GM18858 (cell line): ENCODE data around the gene MAD1L1.

Experiments used
- ATAC-seq: cut with Tn5 transposase; IDR thresholded peaks from one replicate; pipeline ENCODE4 v1.9.1; 2021; ENCODE audit not compliant: unreplicated experiment

MAD1L1 gene

DNA sequence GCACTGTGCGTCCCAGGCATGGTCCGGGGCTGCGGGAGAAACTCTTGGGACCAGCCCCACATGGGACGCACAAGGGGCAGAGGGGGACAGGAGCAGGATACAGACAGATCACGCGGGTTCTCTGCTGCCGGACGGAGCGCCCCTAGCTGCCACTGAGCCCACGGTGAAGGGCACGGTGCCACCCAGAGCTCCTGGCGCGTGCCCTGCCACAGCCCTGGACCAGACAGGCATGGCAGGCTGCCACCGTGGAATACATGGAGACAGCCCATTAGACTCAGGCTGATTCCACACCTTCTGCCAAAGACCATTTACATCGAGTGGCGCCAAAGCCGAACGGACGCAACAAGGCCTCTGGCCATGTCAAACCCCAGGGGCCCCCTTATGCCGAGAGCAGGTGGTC, 90.4 kb downstream of the MAD1L1 start:
- no peak for ATAC-seq

DNA sequence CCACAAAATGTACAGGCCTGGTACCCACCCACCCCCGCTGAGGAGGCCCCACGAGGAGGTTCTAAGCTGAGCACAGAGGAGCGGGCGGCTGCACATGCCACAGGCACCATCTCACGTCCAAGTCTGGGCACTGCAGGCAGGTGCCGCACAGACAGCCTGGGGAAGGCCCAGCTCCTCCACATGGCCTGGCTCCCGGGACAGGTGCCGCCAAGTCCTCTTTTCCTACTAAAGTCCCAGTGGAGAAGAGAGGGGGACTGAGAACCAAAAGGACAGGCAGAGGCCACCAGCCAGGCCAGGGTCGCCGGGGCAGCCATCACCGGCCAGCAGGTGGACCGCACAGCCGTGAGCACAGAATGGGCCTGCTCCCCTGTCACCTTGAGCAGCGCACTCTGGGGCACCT, 91.1 kb downstream of the MAD1L1 start:
- no peak for ATAC-seq

DNA sequence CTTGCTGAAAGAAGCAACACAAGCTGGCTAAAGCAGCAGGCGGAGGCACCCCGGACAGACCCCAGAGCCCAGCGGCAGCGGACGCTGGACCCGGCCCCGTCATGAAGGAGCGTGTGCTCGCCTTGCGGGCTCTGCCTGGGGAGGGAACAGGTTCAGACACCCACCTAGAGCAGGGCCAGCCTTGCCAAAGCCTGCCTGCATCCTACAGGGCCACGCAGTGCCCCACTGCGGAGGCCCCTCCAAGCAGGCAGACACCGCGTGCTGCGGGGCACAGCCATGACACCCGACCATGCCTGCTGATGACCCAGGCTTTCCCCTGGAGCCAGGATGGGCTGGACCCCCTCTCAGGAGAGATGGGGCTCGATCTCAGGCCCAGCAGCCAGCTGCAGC, 91.7 kb downstream of the MAD1L1 start:
- ATAC-seq, result no peak

DNA sequence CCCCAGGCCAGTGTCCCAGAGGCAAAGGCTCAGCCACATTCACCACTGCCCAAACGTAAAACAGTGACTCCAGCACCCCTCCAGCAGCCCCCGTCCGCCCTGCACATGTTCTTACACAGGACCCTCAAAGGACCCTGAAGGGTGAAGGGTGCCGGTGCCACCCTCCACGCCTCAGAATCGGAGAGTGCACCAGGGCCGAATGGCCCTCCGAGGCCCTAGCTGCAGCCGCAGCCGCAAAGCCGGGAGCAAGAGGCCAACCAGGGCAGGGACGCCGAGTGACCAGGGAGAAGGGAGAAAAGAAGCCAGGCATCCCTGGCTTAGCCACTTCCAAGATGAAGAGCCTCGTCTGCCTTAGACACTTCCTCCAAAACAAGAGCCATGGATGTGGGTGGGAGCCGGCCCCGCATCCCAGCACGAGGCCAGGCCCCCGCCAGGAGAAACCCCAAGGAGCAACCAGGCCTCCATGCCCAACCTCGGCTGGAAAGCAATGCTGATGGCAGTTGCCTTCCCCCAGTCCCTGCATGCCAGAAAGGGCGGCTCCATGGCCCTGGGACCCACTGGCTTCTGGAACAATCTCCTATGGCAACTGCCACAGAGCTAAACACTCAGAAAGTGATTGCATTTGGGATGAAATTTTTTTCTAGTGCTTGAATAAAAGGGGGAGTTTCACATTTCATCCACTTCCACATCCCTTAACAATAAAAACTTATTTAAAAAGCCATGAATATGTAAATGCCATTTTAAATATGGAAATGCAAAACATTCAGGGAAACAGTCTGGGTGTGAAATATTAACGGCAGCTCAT, 92.3 kb downstream of the MAD1L1 start:
- no peak for ATAC-seq

DNA sequence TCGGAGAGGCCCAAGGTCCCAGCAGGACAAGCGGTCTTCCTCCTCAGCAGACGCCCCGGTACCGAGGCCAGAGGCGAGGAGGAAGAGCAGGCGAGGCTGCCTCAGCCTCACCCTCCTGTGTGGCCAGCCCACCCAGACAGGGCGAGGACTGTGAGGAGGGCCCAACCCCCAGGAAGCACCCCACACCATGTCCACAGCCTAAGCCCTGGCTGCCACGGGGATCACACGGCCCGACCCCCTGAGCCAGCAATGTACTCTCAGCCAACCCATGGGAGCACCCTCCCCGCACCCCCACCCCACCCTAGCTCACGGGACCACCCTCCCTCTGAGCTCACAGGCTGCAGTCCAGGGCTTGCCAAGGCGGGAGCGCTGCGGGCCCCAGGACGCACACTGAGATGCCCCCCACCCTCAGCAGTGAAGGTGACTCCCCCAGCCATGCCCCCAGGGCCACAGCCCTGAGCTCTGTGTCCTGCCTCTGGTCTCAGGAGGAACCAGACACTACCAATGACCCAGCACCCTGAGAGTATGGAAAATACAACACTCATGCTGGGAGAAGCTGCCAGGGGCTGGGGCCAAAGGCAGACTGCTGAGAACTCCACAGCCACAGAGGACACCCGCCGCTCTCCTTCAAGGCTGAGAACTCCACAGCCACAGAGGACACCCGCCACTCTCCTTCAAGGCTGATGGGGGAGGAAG, 93.6 kb downstream of the MAD1L1 start:
- no peak for ATAC-seq

DNA sequence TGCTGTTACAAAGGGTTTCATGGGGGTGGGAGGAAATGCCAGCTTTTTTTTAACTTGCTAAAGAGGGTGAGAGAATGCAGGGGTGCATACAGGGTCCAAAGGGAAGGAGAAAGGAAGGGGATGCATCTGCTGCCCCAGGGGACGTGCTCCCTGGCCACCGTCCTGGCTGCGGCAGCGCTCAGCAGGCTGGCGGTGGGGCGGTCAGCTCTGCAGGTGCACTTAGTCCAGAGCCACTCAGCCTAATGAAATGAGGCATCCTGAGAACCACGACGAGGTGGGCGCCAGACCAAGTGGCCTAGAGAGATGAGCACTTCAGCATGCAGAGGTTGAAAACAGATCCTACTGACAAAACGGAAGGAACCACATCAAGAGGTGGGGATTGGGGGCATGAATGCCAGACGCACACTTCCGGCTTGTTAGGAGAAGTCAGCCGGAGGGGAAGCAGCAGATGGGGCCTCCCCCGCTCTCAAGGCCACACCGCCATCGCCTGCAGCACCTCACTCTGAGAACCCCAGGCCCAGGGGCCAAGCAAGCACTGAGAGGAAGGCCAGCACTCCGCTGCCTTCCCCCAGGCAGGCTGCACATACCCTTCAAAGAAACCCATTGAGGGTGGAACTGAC, 94.5 kb downstream of the MAD1L1 start:
- ATAC-seq, result no peak

DNA sequence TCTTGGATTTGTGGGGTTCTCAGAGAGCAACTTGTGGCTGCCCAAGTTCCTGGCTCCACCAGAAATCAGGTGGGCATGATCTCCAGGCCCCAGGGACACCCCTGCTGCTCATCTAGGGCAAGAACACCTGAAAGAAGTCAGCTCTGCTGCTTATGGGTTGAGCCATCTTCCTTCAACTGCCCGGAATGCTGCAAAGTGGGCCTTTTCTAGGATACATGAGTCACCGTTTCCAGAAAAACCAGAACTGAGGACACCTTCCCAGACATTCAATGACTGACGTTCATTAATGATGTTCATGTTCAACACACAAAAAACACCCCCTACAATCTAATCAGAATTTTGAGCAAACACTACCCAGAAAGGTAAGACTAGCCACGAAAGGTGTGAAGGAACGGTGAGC, 98.0 kb downstream of the MAD1L1 start:
- ATAC-seq, result no peak

DNA sequence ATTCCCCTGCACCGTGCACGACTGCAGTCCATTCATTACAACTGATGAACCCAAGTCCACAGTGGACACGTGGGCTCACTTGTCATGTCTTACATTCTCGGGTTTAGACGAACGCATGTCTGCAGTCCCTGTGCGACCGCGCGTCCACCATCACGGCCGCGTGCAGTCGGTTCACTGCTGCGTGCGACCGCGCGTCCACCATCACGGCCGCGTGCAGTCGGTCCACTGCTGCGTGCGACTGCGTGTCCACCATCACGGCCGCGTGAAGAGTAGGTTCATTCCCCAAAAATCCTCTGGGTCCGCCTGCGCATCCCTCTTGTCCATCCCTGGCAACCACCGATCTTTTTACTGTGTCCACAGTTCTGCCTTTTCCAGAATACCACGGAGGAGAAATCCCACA, 100.5 kb downstream of the MAD1L1 start:
- no peak for ATAC-seq

DNA sequence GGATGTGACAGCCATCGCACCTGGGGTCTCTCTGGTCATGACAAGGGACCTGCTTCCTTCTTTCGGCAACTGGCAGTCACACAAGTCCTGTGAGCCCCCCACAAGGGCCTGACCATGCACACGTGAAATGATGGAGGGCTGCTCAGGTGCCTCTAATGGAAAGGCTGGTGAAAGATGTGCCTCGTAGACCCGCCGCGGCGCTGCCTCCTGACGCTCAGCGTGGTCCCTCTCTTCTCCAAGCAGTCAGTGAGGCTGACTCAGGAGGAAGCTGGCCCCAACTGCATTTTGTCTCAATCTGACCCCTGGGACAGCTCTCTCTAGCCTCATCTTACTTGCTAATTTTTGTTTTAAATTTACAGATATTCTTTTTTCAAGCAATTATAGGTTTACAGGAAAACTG, 100.9 kb downstream of the MAD1L1 start:
- ATAC-seq, result no peak

DNA sequence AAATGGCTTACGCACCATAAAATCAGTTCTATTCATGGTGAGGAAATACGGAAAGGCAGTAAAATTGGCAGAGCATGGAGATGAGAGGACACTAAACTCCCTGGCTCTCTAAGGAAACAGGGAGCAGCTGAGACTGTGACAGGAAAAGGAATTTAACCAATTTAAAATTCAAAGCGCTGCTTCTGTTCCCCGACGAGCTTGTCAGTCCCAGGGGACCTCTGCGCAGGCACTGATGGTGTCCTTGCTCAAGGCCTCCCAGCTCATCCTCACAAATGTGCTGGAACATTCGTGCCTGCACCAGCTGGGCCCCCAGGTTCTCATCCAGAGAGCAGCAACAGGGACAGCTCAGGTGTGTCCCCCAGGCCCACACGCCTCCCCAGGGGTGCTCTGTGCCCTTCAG, 101.4 kb downstream of the MAD1L1 start:
- ATAC-seq, result no peak

DNA sequence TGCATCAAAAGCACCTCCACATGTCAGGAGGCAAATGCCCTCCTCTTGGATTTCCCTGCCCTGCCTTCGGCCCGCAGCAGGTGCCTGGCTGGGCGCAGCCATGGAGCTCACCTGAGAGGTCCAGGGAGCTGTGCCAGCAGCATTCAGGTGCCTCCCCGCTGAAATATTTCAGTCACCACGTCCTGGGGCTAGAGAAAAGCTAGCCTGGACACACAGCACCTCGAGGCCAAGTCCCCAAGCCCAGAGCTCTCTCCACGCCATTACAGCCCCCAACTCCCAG, 102.7 kb downstream of the MAD1L1 start:
- ATAC-seq, result no peak

DNA sequence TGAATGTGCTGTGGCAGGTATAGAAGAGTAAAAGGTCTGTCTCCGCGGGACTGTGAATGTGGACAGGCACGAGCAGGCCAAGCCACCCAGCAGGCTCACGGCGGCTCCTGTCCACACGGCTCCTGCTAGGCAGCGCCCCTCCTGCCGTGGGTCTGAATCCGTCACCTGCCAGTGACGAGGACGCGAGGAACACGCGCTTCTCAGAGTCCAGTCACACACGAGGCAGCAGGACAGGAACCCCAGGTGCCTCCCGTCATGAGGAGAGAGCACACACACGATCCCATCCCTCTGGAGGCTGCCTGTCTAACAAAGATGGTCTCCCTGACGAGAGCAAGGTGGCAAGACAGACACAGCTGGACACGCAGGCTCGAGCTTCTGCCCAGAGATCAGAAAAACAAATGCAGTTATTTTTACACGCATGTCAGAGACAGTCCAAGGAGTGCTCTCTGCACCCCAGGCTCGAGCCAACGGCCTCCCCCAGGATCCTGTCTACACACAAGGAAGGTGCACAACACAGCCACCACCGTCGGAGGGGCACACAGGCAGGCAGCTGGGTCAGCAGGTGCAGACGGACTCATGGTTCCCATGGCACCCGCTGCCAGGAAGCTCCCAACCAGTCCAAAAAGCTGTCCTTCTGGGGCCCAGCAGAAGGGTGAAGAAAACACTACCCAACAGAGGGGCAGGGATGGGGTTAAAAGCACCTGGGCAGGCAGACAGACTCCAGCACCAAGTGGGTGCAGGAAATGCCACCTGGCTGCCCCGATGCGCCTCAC, 103.2 kb downstream of the MAD1L1 start:
- ATAC-seq, result no peak

DNA sequence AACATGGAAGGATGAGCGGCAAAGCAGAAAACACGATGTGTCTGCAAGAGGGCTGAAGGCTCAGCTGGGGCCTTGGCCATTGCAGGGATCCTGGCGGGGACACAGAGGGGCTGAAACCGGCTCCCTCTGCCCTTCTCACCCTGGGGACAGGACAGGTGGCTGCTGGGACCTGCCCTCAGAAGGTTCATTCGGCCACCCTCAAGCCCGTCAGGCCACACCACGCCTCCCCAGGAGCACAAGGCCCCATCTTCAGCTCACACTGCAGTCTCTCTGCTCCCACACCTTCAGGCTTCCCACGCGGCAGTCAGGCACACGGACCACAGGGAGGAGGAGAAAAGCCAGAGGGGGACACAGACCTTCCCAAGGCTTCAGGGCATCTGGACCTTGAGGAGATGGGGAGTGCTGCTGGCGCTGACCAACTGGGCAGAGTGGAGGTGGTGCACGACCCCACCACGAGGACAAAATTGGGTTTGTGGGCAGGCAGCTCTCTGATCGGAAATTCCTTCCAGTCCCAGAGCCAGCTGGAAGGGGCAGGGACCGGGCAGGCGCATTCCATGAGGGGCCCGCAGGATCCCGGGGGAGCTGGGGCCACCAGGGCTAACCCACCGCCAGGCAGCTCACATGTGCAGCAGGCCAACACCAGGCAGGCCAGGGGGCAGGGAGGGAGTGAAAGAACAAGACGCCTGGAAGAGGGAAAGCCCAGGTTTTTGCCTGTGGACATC, 104.0 kb downstream of the MAD1L1 start:
- no peak for ATAC-seq

DNA sequence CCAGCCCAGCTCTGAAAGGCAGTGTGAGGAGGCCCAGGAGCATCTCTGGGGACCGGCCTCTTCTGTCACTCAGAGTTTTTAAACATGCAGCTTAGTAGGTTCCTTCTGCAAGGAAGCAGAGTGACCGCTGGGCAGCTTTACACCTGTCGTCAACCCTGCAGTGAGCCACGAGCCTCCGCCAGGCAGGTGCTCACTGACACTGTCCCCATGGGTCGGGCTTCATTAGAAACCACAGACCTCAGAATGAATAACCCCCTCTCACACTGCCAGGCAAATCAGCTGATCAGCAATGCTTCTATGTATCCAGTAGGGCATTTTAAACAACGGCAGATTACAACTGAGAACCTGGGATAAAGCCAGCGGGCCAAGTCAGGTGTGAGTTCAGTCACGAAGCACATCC, 106.1 kb downstream of the MAD1L1 start:
- no peak for ATAC-seq

DNA sequence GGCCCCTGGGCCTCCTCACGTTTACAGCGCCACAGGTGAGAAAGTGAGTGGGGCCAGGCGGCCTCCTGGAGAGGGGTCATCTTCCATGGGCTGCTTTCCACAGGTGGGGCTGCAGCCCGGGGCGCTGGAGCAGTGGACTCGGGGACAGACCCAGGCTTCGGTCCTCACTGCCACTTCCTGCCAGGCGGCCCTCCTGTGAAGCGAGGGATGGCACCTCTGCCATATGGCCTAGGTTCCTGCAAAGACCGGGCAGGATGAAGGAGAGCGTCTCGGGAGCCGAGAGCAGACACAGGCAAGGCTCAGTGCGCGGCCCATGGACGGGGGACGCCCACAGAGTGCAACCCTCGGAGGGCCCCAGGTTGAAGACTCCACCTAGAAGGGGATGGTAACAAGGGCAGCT, 106.8 kb downstream of the MAD1L1 start:
- no peak for ATAC-seq

DNA sequence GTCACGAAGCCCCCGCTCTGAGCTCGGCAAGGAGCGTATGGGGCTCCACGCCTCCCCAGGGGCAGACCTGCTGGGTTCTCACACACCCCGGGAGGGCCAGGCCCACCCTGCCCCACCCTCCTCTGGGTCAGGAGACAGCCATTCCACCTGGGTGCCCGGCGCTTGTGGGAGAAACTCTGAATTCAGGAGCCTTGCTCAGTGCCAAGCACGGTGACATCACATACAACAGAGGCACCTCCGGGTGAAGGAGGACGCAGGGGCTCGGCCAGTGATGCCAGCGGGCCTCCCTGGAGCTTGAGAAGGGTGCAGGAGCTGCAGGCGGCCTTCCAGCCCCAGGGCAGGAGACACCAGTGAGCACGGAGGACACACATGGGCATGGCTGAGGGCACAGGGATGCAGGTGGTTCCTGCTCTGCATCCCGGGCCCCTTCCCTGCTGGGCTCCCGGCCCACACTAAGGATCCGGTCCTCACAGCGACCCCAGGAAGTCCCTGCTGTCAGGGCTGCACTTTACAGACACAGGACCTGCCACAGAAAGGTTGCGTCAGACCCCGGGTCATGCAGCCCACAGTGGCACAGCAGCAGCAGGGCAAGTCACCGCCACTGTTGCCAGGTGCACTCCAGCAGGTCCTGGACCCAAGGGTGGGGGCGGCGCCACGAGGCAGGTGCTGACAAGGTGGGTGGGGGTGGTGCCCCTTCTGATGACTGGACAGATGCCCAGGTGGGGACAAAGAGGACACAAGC, 108.0 kb downstream of the MAD1L1 start:
- ATAC-seq, result no peak

DNA sequence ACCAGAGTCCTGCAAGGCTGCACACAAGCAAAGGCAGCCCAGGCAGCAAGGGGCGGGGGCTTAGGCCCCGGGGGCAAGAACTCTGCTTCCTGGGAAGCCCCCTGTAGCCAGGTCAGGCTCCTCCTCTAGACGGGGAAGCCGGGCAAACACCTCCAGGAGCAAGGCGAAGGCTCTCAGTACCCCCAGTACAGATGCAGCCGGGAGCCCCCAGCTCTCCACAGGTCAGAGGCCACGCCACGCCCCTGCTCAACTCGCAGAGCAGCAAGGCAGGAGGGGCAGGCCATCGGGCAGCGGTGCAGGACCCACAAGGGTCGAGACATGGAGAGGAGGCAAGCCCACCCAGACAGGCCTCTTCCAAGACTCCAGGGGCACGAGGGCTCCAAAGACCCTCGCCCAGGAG, 108.8 kb downstream of the MAD1L1 start:
- ATAC-seq, result no peak

DNA sequence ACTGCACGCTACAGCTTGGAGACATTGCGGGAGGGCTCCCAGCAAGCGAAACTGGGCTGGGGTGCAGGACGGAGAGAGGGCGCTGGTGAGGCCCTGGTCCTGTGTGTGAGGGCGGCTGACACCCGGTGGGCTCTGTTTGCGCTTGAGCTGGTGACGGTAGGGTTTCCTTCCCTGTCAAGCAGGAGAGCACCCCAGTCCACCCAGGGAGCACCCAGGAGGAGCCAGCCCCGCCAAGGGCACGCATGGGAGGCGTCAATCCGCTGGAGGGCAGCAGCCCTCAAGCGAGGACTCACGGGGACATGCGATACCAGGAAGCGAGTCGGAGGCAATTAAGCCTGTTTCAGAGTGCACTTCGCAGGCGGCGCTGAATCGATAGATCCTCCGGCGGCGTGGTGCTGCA, 109.4 kb downstream of the MAD1L1 start:
- no peak for ATAC-seq

DNA sequence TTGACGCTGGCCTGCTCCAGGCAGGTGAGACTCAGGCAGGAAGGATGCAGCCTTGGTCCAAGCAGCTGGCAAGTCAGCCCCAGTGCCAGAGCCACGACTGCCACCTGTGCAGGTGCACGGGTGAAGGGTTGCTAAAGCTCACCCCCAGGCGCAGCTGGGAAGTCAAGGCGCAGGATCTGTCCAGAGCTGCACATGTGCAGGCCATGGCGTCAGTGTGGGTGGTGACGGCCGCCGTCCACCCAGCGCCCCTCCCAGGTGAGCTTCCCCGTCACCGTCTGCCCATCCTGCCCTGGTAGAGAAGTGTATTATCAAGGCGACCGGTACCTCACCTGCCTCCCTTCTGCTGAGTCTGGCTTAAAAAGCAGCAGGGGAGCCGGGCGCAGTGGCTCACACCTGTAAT, 110.1 kb downstream of the MAD1L1 start:
- no peak for ATAC-seq
